Retinal pigment epithelial cell (primary cell): ENCODE measurements around the gene CLPTM1L.
"Not testable (repeated sequence)": the region's sequence is repeated elsewhere in the genome, so short reads cannot be mapped to it uniquely, and the experiment has no call there.

Source experiments
- DNase-seq: peaks from one replicate; pipeline ENCODE4 v3.0.0-alpha.2; 2010; ENCODE audit warnings: low read depth
- H3K4me3 ChIP-seq: 2 replicates; pipeline ENCODE4 v1.5.1; 2011; ENCODE audit warnings: mild to moderate bottlenecking, low read length, control low read depth, moderate library complexity
- CTCF ChIP-seq: conservative IDR thresholded peaks from 2 replicates; pipeline ENCODE4 v1.5.1; 2011; ENCODE audit warnings: low read depth, low read length, control low read depth, inconsistent platforms

CLPTM1L gene

DNA sequence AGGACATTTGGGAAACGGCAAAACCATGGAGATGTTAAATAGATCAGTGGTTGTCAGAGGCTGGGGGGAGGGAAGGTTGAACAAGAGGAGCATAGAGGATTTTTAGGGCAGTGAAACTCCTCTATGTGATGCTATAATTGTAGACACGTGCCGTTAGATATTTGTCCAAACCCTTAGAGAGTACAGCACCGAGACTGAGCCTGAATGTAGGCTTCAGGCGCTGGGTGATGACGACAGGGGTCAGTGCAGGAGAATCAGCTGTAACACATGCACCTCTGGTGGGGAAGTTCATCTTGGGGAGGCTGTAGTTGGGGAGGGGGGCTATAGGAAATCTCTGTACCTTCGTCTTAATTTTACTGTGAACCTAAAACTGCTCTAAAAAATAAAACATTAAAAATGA is 22.2 kb upstream of the CLPTM1L start:
- no peak for DNase-seq
- TF ChIP-seq CTCF = no peak
- no peak overlapping the region for H3K4me3 ChIP-seq

DNA sequence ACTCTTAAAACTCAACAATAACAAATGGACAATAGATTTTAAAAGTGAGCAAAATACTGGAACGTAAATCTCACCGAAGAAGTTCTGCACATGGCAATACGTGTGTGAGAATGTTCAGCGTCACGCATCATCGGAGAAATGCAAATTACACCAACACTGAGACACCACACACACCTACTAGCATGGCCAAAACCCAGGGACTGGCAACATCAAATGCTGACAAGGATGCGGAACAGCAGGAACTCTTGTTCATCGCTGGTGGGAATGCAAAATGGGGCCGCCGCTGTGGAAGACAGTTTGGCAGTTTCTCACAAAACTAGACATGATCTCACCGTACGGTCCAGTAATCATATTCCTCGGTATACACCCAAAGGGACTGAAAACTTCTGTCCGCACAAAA is 21.6 kb upstream of the CLPTM1L start:
- no peak overlapping the region for H3K4me3 ChIP-seq
- no peak for DNase-seq
- TF ChIP-seq CTCF = no peak

GRCh38 chr5:1364211-1364610 is 19.3 kb upstream of the CLPTM1L start:
- H3K4me3 ChIP-seq = no peak overlapping the region
- no peak for TF ChIP-seq CTCF
- DNase-seq = no peak

- no peak for TF ChIP-seq CTCF
- no peak overlapping the region for H3K4me3 ChIP-seq
- no peak for DNase-seq
Measured at GRCh38 chr5:1363581-1363980, 18.7 kb upstream of the CLPTM1L start.

GRCh38 chr5:1363160-1363559 is 18.3 kb upstream of the CLPTM1L start:
- no peak for DNase-seq
- no peak overlapping the region for H3K4me3 ChIP-seq
- TF ChIP-seq CTCF = no peak

GRCh38 chr5:1362242-1363015 is 17.5 kb upstream of the CLPTM1L start:
- DNase-seq = no peak
- TF ChIP-seq CTCF = no peak
- H3K4me3 ChIP-seq = no peak overlapping the region

DNA sequence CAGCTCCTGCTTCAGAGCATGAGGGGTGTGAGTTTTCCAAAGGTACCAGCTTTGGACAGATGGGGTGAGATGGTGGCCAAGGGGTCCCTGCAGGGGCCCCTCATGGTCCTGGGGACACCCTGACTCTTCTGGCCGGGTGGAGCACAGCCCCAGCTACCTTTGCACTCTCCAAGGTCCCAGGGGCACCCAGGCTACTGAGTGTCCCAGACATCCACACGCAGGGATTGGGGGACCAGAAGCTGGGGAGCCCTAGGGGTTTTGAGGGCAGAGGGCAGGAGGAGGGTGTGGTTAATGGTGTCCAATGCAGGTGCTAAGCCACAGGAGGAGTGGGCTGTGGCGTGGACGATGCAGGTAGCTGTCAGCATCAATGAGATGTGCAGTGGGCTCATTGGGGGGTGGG is 16.0 kb upstream of the CLPTM1L start:
- no peak overlapping the region for H3K4me3 ChIP-seq
- DNase-seq = no peak
- TF ChIP-seq CTCF = no peak

GRCh38 chr5:1360367-1360766 is 15.5 kb upstream of the CLPTM1L start:
- not testable (repeated sequence) for DNase-seq, H3K4me3 ChIP-seq
